AG10803 (cell line): ENCODE measurements around the gene CTDSPL.

Experiments
- DNase-seq: peaks from one replicate; pipeline ENCODE4 v3.0.0; 2010; ENCODE audit warnings: low read depth
- H3K4me3 ChIP-seq: 2 replicates; pipeline ENCODE4 v1.5.1; 2011; ENCODE audit warnings: mild to moderate bottlenecking, low read length, control low read depth
- CTCF ChIP-seq: conservative IDR thresholded peaks from 2 replicates; pipeline ENCODE4 v1.5.1; 2011; ENCODE audit warnings: mild to moderate bottlenecking, low read length, control low read depth, inconsistent platforms

Gene CTDSPL

DNA sequence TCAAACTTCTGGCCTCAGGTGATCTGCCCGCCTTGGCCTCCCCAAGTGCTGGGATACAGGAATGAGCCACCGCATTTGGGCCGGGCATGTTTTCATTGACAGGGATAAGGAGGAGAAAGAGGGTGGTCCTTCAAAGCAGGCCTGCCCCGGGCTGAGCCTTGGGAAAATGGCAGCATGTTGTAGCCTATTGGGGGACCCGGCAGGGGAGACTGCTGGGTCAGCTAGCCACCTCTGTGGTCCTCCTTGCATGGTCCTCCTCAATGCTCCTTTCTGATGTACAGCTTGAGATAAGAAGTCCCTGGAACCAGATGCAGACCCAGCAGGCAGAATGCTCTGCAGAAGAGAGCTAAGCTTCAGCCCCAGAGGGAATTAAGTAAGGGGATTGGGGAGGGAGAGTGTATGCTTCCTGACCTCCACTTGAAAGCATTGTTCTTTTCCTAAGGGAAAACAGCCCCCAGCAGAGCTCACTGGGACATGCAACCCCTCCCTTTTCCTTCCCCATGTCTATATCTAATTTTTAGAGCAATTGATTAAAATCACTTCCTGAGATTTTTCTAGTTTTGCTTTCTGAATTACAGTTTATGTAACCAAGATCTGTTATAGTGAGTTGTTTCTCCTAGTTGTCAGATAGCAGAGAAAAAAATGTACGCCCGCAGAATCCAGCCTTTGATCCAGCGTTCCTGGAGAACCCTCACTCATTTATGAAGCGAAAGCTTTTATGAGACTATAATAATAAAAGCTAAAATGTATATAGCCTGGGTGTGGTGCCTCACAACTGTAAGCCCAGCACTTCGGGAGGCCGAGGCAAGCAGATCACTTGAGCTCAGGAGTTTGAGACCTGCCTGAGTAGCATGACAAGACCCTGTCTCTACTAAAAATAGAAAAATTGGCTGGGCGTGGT, 80.2 kb downstream of the CTDSPL start:
- TF ChIP-seq CTCF: no peak
- DNase-seq: no peak
- no peak overlapping the region for H3K4me3 ChIP-seq

- TF ChIP-seq CTCF: no peak
- no peak for DNase-seq
- no peak overlapping the region for H3K4me3 ChIP-seq
Measured at GRCh38 chr3:37942646-37943045, 81.0 kb downstream of the CTDSPL start.

DNA sequence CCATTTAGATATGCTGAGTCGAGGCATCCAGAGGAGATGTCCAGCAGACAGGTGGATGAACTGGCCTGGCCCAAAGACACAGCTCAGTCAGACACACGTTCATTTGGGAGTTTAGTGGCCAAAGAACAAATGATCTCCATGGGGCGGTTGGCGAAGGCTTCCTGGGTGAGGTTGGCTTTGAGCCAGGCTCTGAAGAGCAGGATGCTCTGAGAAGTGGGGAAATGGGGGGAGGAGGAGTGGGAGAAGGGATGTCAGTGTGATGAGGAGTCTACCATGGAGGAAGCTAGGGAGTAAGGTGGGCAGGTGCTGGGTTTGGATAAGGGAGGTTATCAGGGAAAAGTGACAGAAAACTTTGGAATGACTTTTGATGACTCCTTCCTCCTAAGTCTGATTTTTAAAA, 81.4 kb downstream of the CTDSPL start:
- no peak for DNase-seq
- no peak overlapping the region for H3K4me3 ChIP-seq
- TF ChIP-seq CTCF: no peak

GRCh38 chr3:37943631-37944314, 82.1 kb downstream of the CTDSPL start:
- H3K4me3 ChIP-seq: no peak overlapping the region

DNA sequence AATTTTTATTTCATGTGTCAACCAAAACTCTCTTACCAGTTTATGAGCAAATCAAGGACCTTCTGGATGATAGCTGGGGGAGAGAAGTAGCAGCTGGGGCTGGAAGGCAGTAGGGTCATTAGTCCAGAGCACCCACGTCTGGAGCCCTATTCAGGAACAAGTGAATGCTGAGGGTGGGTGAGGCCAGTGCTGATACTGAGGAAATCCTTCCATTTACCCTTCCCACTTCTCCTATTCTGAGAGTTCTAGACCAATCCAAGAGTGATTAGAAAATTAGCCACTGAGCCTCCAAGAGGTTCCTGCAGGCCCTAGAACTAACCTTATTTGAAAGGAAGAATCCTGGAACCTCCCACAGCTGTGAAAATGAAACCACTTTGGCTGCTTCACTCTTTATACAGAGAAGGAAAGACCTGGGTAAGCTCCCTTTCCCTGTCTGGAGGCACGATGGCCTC, 82.7 kb downstream of the CTDSPL start:
- H3K4me3 ChIP-seq: no peak overlapping the region
- TF ChIP-seq CTCF: no peak
- DNase-seq: no peak

More at GRCh38 chr3:37943631-37944314, 82.1 kb downstream of the CTDSPL start:
- DNase-seq: no peak
- TF ChIP-seq CTCF: no peak

- TF ChIP-seq CTCF: no peak
- DNase-seq: no peak
- no peak overlapping the region for H3K4me3 ChIP-seq
Measured at GRCh38 chr3:37945156-37945806, 83.6 kb downstream of the CTDSPL start.
